NCI-H2227 (cell line): ENCODE data around the gene SPANXD.
"Not testable (repeated sequence)": the region's sequence is repeated elsewhere in the genome, so short reads cannot be mapped to it uniquely, and the experiment has no call there.

Experiments used
- DNase-seq: peaks from one replicate; lab custom pipeline; 2025; ENCODE audit not compliant: unreplicated experiment; lab: John Stamatoyannopoulos, UW

Gene SPANXD

GRCh38 chrX:141698639-141699038, at the start of gene SPANXD:
Gene SPANXD (minus strand): TSS chrX:141698739. CDS start chrX:141698405, 334 bp downstream.
- DNase-seq, result not testable (repeated sequence)

GRCh38 chrX:141742666-141743065, 44.1 kb upstream of the SPANXD start:
- DNase-seq, result no peak

- DNase-seq, result no peak
Observed at GRCh38 chrX:141736656-141737055, 38.1 kb upstream of the SPANXD start.

GRCh38 chrX:141733371-141733770, 34.8 kb upstream of the SPANXD start:
- DNase-seq, result no peak

GRCh38 chrX:141732031-141732430, 33.5 kb upstream of the SPANXD start:
- no peak for DNase-seq

- no peak for DNase-seq
Observed at GRCh38 chrX:141724186-141724585, 25.6 kb upstream of the SPANXD start.

GRCh38 chrX:141714680-141715079, 16.1 kb upstream of the SPANXD start:
- DNase-seq, result no peak

- no peak for DNase-seq
Observed at GRCh38 chrX:141701072-141701471, 2.5 kb upstream of the SPANXD start.

- no peak for DNase-seq
Observed at GRCh38 chrX:141673946-141674345, 24.6 kb downstream of the SPANXD start.

GRCh38 chrX:141669689-141670088, 28.9 kb downstream of the SPANXD start:
- DNase-seq, result no peak

- no peak for DNase-seq
Observed at GRCh38 chrX:141668371-141668770, 30.2 kb downstream of the SPANXD start.

- DNase-seq, result no peak
Observed at GRCh38 chrX:141662781-141663180, 35.8 kb downstream of the SPANXD start.

GRCh38 chrX:141652286-141652685, 46.3 kb downstream of the SPANXD start:
- DNase-seq, result no peak
